Measurements from ENCODE around the gene LMX1A.

- TF ChIP-seq, protein P1, sequence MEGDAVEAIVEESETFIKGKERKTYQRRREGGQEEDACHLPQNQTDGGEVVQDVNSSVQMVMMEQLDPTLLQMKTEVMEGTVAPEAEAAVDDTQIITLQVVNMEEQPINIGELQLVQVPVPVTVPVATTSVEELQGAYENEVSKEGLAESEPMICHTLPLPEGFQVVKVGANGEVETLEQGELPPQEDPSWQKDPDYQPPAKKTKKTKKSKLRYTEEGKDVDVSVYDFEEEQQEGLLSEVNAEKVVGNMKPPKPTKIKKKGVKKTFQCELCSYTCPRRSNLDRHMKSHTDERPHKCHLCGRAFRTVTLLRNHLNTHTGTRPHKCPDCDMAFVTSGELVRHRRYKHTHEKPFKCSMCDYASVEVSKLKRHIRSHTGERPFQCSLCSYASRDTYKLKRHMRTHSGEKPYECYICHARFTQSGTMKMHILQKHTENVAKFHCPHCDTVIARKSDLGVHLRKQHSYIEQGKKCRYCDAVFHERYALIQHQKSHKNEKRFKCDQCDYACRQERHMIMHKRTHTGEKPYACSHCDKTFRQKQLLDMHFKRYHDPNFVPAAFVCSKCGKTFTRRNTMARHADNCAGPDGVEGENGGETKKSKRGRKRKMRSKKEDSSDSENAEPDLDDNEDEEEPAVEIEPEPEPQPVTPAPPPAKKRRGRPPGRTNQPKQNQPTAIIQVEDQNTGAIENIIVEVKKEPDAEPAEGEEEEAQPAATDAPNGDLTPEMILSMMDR (conservative IDR thresholded peaks at IDR 0.05; ENCODE audit: low read depth, low read length) = no peak
- no peak for TF ChIP-seq EZH2 (IDR thresholded peaks at IDR 0.05; ENCODE audit: borderline replicate concordance, low read depth, low read length, poor library complexity, severe bottlenecking)
Observed at GRCh38 chr1:165315481-165315880, 41.0 kb downstream of the LMX1A start.
